ENCODE results near the gene FAM168A. TPM values are rescaled to one million over a fixed set of nuclear protein-coding genes. Genes with fewer than 3 reads are reported as not detected.

Gene FAM168A
- total RNA-seq, 1 donor from 2014 or later: 14.2 TPM

GRCh38 chr11:73414977-73415651 is 182.8 kb downstream of the FAM168A start:
- DNase-seq (ENCODE audit: low read depth): no peak
- TF ChIP-seq CTCF (IDR thresholded peaks at IDR 0.05; ENCODE audit: insufficient read depth, low read length, poor library complexity, severe bottlenecking): no peak
- no peak overlapping the region for H3K4me3 ChIP-seq (ENCODE audit: low read depth, low read length)
- no peaks in the 10 kb centered on the region for H3K36me3 ChIP-seq (ENCODE audit: control insufficient read depth, insufficient read depth, low read length)
- H3K27me3 ChIP-seq (ENCODE audit: control insufficient read depth, insufficient read depth, low read length): no peaks in the 10 kb centered on the region

- TF ChIP-seq CTCF (IDR thresholded peaks at IDR 0.05; ENCODE audit: insufficient read depth, low read length, poor library complexity, severe bottlenecking): no peak
- no peak overlapping the region for H3K4me3 ChIP-seq (ENCODE audit: low read depth, low read length)
- no peaks in the 10 kb centered on the region for H3K36me3 ChIP-seq (ENCODE audit: control insufficient read depth, insufficient read depth, low read length)
- H3K27me3 ChIP-seq (ENCODE audit: control insufficient read depth, insufficient read depth, low read length): no peaks in the 10 kb centered on the region
- DNase-seq (ENCODE audit: low read depth): no peak
Measured at GRCh38 chr11:73413256-73413655, 184.7 kb downstream of the FAM168A start.

GRCh38 chr11:73412308-73412707 is 185.6 kb downstream of the FAM168A start:
- TF ChIP-seq CTCF (IDR thresholded peaks at IDR 0.05; ENCODE audit: insufficient read depth, low read length, poor library complexity, severe bottlenecking): no peak
- no peak overlapping the region for H3K4me3 ChIP-seq (ENCODE audit: low read depth, low read length)
- no peak for DNase-seq (ENCODE audit: low read depth)

GRCh38 chr11:73411031-73411430 is 186.9 kb downstream of the FAM168A start:
- Histone ChIP-seq H3K4me3 (ENCODE audit: low read depth, low read length) (no peak overlapping the region), H3K27me3 (ENCODE audit: control insufficient read depth, insufficient read depth, low read length) (no peaks in the 10 kb centered on the region), H3K36me3 (ENCODE audit: control insufficient read depth, insufficient read depth, low read length) (peaks cover 2% of the 10 kb centered on the region)
- no peak for TF ChIP-seq CTCF (IDR thresholded peaks at IDR 0.05; ENCODE audit: insufficient read depth, low read length, poor library complexity, severe bottlenecking)
- DNase-seq (ENCODE audit: low read depth): no peak

More at GRCh38 chr11:73412308-73412707, 185.6 kb downstream of the FAM168A start:
- Histone ChIP-seq H3K36me3 (ENCODE audit: control insufficient read depth, insufficient read depth, low read length) (peaks cover 2% of the 10 kb centered on the region), H3K27me3 (ENCODE audit: control insufficient read depth, insufficient read depth, low read length) (no peaks in the 10 kb centered on the region)

GRCh38 chr11:73410627-73411026 is 187.3 kb downstream of the FAM168A start:
- peaks cover 2% of the 10 kb centered on the region for H3K36me3 ChIP-seq (ENCODE audit: control insufficient read depth, insufficient read depth, low read length)
- no peaks in the 10 kb centered on the region for H3K27me3 ChIP-seq (ENCODE audit: control insufficient read depth, insufficient read depth, low read length)
- no peak overlapping the region for H3K4me3 ChIP-seq (ENCODE audit: low read depth, low read length)
- DNase-seq (ENCODE audit: low read depth): no peak
- TF ChIP-seq CTCF (IDR thresholded peaks at IDR 0.05; ENCODE audit: insufficient read depth, low read length, poor library complexity, severe bottlenecking): no peak

GRCh38 chr11:73409431-73409830 is 188.5 kb downstream of the FAM168A start:
- no peak for DNase-seq (ENCODE audit: low read depth)
- Histone ChIP-seq H3K27me3 (ENCODE audit: control insufficient read depth, insufficient read depth, low read length) (no peaks in the 10 kb centered on the region), H3K4me3 (ENCODE audit: low read depth, low read length) (no peak overlapping the region), H3K36me3 (ENCODE audit: control insufficient read depth, insufficient read depth, low read length) (peaks cover 2% of the 10 kb centered on the region)
- no peak for TF ChIP-seq CTCF (IDR thresholded peaks at IDR 0.05; ENCODE audit: insufficient read depth, low read length, poor library complexity, severe bottlenecking)
